ENCODE results near the gene SEC14L1.

DNA sequence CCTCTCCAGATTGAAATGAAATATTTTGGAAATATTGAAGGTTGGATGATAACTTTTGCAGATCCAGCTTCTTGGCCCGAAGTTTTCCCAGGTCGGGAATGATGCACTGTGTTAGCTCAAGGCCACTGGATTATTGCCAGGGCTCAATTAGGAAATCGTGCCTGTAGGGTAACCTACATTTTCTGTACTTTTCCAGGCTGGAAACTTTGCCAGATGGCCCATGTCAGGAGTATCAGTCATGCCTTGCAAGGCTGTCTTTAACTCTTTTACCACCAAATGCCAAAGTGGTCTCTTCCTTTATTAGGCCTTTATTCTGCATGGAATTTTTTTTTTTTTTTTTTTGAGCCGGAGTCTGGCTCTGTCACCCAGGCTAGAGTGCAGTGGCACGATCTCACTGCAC, 8.9 kb upstream of the SEC14L1 start:
- TF ChIP-seq GATA2 (IDR thresholded peaks at IDR 0.05; ENCODE audit: low read depth, low read length) (no peak), GATA3 (IDR thresholded peaks at IDR 0.05; ENCODE audit: low read depth, low read length) (no peak)

Measured in SH-SY5Y (cell line).